ENCODE results near the gene PPP1R13L.

- TF ChIP-seq ZNF138 (CRISPR knock-in tag; conservative IDR thresholded peaks at IDR 0.05) (no peak), ZSCAN18 (CRISPR knock-in tag; IDR thresholded peaks at IDR 0.05) (no peak), SMAD3 (CRISPR knock-in tag; IDR thresholded peaks at IDR 0.05; ENCODE audit: borderline replicate concordance) (no peak), CTCF (IDR thresholded peaks at IDR 0.05) (no peak), E2F1 (CRISPR knock-in tag; IDR thresholded peaks at IDR 0.05) (no peak), MLX (CRISPR knock-in tag; IDR thresholded peaks at IDR 0.05) (no peak), ETV6 (CRISPR knock-in tag; IDR thresholded peaks at IDR 0.05) (no peak), HMGXB4 (CRISPR knock-in tag; IDR thresholded peaks at IDR 0.05) (no peak)
These were observed 60.0 kb downstream of the PPP1R13L start for GRCh38 chr19:45344621-45345505.

Measured in WTC11 (cell line).